Measurements from ENCODE around the gene ABHD10. TPM values are rescaled to one million over a fixed set of nuclear protein-coding genes. Genes with fewer than 3 reads are reported as not detected.

Gene ABHD10
- total RNA-seq, 8 experiments from 2014 or later: 29.6 to 56.2 (median 39.8) TPM

GRCh38 chr3:112005091-112005672 is 26.4 kb downstream of the ABHD10 start:
- 5 to 100% (median 66%) methylated on average over 1 to 4 of the region's 4 CpGs; no CpG with 5 or more reads in 3 of the 10 experiments for WGBS, 10 experiments
- in situ Hi-C loops (cut with MboI; ENCODE audit: low pct_unique_long_range_greater_than_20kb in 2 of 9, low sequenced_read_pairs in 9 of 9, unreplicated experiment in 9 of 9): no loop called here
- ATAC-seq (replicated peaks in 6 of 8): peak in 2 of 8 experiments; percentile 3 to 41
- Histone ChIP-seq H3K4me1 (replicated peaks in 1 of 2) (peaks cover 39 to 42% of the 10 kb centered on the region in 2 donors), H3K27ac (no peak overlapping the region), H3K4me3 (no peak overlapping the region)

GRCh38 chr3:112007633-112008032 is 28.8 kb downstream of the ABHD10 start:
- Histone ChIP-seq H3K27ac (no peak overlapping the region), H3K4me3 (no peak overlapping the region), H3K4me1 (replicated peaks in 1 of 2) (peaks cover 24 to 35% of the 10 kb centered on the region in 2 donors)
- ATAC-seq (replicated peaks in 6 of 8): peak in 3 of 8 experiments; percentile 77 to 93 (median 90)
- WGBS, 10 experiments: 0 to 100% (median 83%) methylated on average over 1 of the region's 1 CpG; no CpG with 5 or more reads in 3 of the 10 experiments
- in situ Hi-C loops (cut with MboI; ENCODE audit: low pct_unique_long_range_greater_than_20kb in 2 of 9, low sequenced_read_pairs in 9 of 9, unreplicated experiment in 9 of 9): no loop called here

- no peak for ATAC-seq (replicated peaks in 6 of 8)
- peaks cover 13 to 17% of the 10 kb centered on the region in 2 donors for H3K4me1 ChIP-seq (replicated peaks in 1 of 2)
- H3K27ac ChIP-seq: no peak overlapping the region
- H3K4me3 ChIP-seq: no peak overlapping the region
- WGBS, 10 experiments: 90 to 100% (median 96%) methylated on average over 1 to 2 of the region's 2 CpGs; no CpG with 5 or more reads in 2 of the 10 experiments
- in situ Hi-C loops (cut with MboI; ENCODE audit: low pct_unique_long_range_greater_than_20kb in 2 of 9, low sequenced_read_pairs in 9 of 9, unreplicated experiment in 9 of 9): no loop called here
Observed at GRCh38 chr3:112009670-112010069, 30.8 kb downstream of the ABHD10 start.

GRCh38 chr3:112010636-112011035 is 31.8 kb downstream of the ABHD10 start:
- in situ Hi-C loops (cut with MboI; ENCODE audit: low pct_unique_long_range_greater_than_20kb in 2 of 9, low sequenced_read_pairs in 9 of 9, unreplicated experiment in 9 of 9): no loop called here
- no peak for ATAC-seq (replicated peaks in 6 of 8)

GRCh38 chr3:112011376-112011940 is 32.6 kb downstream of the ABHD10 start:
- no peak overlapping the region for H3K4me3 ChIP-seq
- ATAC-seq (replicated peaks in 6 of 8): no peak
- 71 to 100% (median 91%) methylated on average over 1 to 4 of the region's 6 CpGs; no CpG with 5 or more reads in 2 of the 10 experiments for WGBS, 10 experiments
- in situ Hi-C loops (cut with MboI; ENCODE audit: low pct_unique_long_range_greater_than_20kb in 2 of 9, low sequenced_read_pairs in 9 of 9, unreplicated experiment in 9 of 9): no loop called here
- H3K4me1 ChIP-seq (replicated peaks in 1 of 2): peaks cover 13 to 19% of the 10 kb centered on the region in 2 donors
- H3K27ac ChIP-seq: no peak overlapping the region

More at GRCh38 chr3:112010636-112011035, 31.8 kb downstream of the ABHD10 start:
- Histone ChIP-seq H3K27ac (no peak overlapping the region), H3K4me1 (replicated peaks in 1 of 2) (peaks cover 11 to 13% of the 10 kb centered on the region in 2 donors), H3K4me3 (no peak overlapping the region)
- WGBS, 10 experiments: 20 to 100% (median 79%) methylated on average over 1 to 3 of the region's 3 CpGs; no CpG with 5 or more reads in 1 of the 10 experiments

GRCh38 chr3:112012205-112012992 is 33.6 kb downstream of the ABHD10 start:
- 25 to 100% (median 89%) methylated on average over 1 to 6 of the region's 6 CpGs; no CpG with 5 or more reads in 1 of the 10 experiments for WGBS, 10 experiments
- in situ Hi-C loops (cut with MboI; ENCODE audit: low pct_unique_long_range_greater_than_20kb in 2 of 9, low sequenced_read_pairs in 9 of 9, unreplicated experiment in 9 of 9): no loop called here
- Histone ChIP-seq H3K4me1 (replicated peaks in 1 of 2) (peaks cover 13 to 24% of the 10 kb centered on the region in 2 donors), H3K4me3 (no peak overlapping the region), H3K27ac (no peak overlapping the region)
- no peak for ATAC-seq (replicated peaks in 6 of 8)

- peak; percentile 71 to 93 (median 80) for ATAC-seq (replicated peaks in 6 of 8)
- in situ Hi-C loops (cut with MboI; ENCODE audit: low pct_unique_long_range_greater_than_20kb in 2 of 9, low sequenced_read_pairs in 9 of 9, unreplicated experiment in 9 of 9): no loop called here
- WGBS, 10 experiments: 5 to 61% (median 18%) methylated on average over 3 to 16 of the region's 19 CpGs; no CpG with 5 or more reads in 2 of the 10 experiments
- Histone ChIP-seq H3K4me3 (no peak overlapping the region), H3K27ac (no peak overlapping the region), H3K4me1 (replicated peaks in 1 of 2) (peaks cover 13 to 24% of the 10 kb centered on the region in 2 donors)
Observed at GRCh38 chr3:112013058-112013783, 34.4 kb downstream of the ABHD10 start.

GRCh38 chr3:112013784-112014143 is 34.9 kb downstream of the ABHD10 start:
- WGBS, 10 experiments: 49 to 100% (median 76%) methylated on average over 1 to 5 of the region's 5 CpGs; no CpG with 5 or more reads in 2 of the 10 experiments
- ATAC-seq (replicated peaks in 6 of 8): peak in 2 of 8 experiments; percentile 15 to 29
- Histone ChIP-seq H3K4me3 (no peak overlapping the region), H3K27ac (no peak overlapping the region), H3K4me1 (replicated peaks in 1 of 2) (peaks cover 13 to 24% of the 10 kb centered on the region in 2 donors)
- in situ Hi-C loops (cut with MboI; ENCODE audit: low pct_unique_long_range_greater_than_20kb in 2 of 9, low sequenced_read_pairs in 9 of 9, unreplicated experiment in 9 of 9): no loop called here

GRCh38 chr3:112017091-112017490 is 38.3 kb downstream of the ABHD10 start:
- no peak for ATAC-seq (replicated peaks in 6 of 8)
- Histone ChIP-seq H3K4me3 (no peak overlapping the region), H3K4me1 (replicated peaks in 1 of 2) (peaks cover 9 to 14% of the 10 kb centered on the region in 2 donors), H3K27ac (no peak overlapping the region)
- in situ Hi-C loops (cut with MboI; ENCODE audit: low pct_unique_long_range_greater_than_20kb in 2 of 9, low sequenced_read_pairs in 9 of 9, unreplicated experiment in 9 of 9): no loop called here

GRCh38 chr3:112018712-112019111 is 39.9 kb downstream of the ABHD10 start:
- Histone ChIP-seq H3K4me3 (no peak overlapping the region), H3K4me1 (replicated peaks in 1 of 2) (peaks cover 5 to 14% of the 10 kb centered on the region in 2 donors), H3K27ac (no peak overlapping the region)
- in situ Hi-C loops (cut with MboI; ENCODE audit: low pct_unique_long_range_greater_than_20kb in 2 of 9, low sequenced_read_pairs in 9 of 9, unreplicated experiment in 9 of 9): no loop called here
- no peak for ATAC-seq (replicated peaks in 6 of 8)
- 93 to 100% (median 100%) methylated on average over 1 to 4 of the region's 4 CpGs; no CpG with 5 or more reads in 5 of the 10 experiments for WGBS, 10 experiments

GRCh38 chr3:112019716-112020115 is 40.9 kb downstream of the ABHD10 start:
- whole genome bisulfite sequencing, 10 experiments: 0 to 100% (median 67%) methylated on average over 1 of the region's 1 CpG; no CpG with 5 or more reads in 1 of the 10 experiments
- H3K4me3 ChIP-seq: no peak overlapping the region
- in situ Hi-C loops (cut with MboI; ENCODE audit: low pct_unique_long_range_greater_than_20kb in 2 of 9, low sequenced_read_pairs in 9 of 9, unreplicated experiment in 9 of 9): no loop called here
- H3K4me1 ChIP-seq (replicated peaks in 1 of 2): peaks cover 5 to 14% of the 10 kb centered on the region in 2 donors
- H3K27ac ChIP-seq: no peak overlapping the region
- ATAC-seq (replicated peaks in 6 of 8): peak in 3 of 8 experiments; percentile 48 to 90 (median 50)

- H3K4me1 ChIP-seq (replicated peaks in 1 of 2): peaks cover 5 to 19% of the 10 kb centered on the region in 2 donors
- no peak overlapping the region for H3K4me3 ChIP-seq
- no peak overlapping the region for H3K27ac ChIP-seq
- WGBS, 10 experiments: 88 to 100% (median 100%) methylated on average over 1 of the region's 1 CpG; no CpG with 5 or more reads in 5 of the 10 experiments
- peak in 1 of 8 experiments; percentile 61 for ATAC-seq (replicated peaks in 6 of 8)
- in situ Hi-C loops (cut with MboI; ENCODE audit: low pct_unique_long_range_greater_than_20kb in 2 of 9, low sequenced_read_pairs in 9 of 9, unreplicated experiment in 9 of 9): no loop called here
Observed at GRCh38 chr3:112020674-112021085, 41.9 kb downstream of the ABHD10 start.
